HFF-Myc (cell line): ENCODE results near the gene C1orf74.

Experiments used
- DNase-seq: peaks from one replicate; pipeline ENCODE4 v3.0.0-alpha.2; 2011; ENCODE audit warnings: low read depth; ENCODE audit errors: extremely low read depth
- H3K4me3 ChIP-seq: replicated peaks from 2 replicates; pipeline ENCODE4 v1.5.1; 2011; ENCODE audit warnings: low read depth, mild to moderate bottlenecking, control low read depth, low read length
- CTCF ChIP-seq: IDR thresholded peaks from 2 replicates; pipeline ENCODE4 v1.5.1; 2012; ENCODE audit warnings: mild to moderate bottlenecking, low read depth, low read length, control low read depth; ENCODE audit errors: missing control alignments

Gene C1orf74

GRCh38 chr1:209741193-209741592 lies 43.2 kb downstream of the C1orf74 start:
- no peak for TF ChIP-seq CTCF
- no peak overlapping the region for H3K4me3 ChIP-seq
- no peak for DNase-seq

- TF ChIP-seq CTCF = no peak
- H3K4me3 ChIP-seq = no peak overlapping the region
- no peak for DNase-seq
Observed at GRCh38 chr1:209738270-209738669, 46.1 kb downstream of the C1orf74 start.

GRCh38 chr1:209737118-209737505 lies 47.2 kb downstream of the C1orf74 start:
- TF ChIP-seq CTCF = no peak
- DNase-seq = no peak
- no peak overlapping the region for H3K4me3 ChIP-seq

GRCh38 chr1:209736490-209737117 lies 47.8 kb downstream of the C1orf74 start:
- no peak overlapping the region for H3K4me3 ChIP-seq
- TF ChIP-seq CTCF = no peak
- DNase-seq = no peak

GRCh38 chr1:209733409-209734192 lies 50.8 kb downstream of the C1orf74 start:
- DNase-seq = no peak
- H3K4me3 ChIP-seq = no peak overlapping the region
- TF ChIP-seq CTCF = no peak

GRCh38 chr1:209732725-209733124 lies 51.6 kb downstream of the C1orf74 start:
- DNase-seq = no peak
- no peak for TF ChIP-seq CTCF
- H3K4me3 ChIP-seq = no peak overlapping the region
